CD4-positive, alpha-beta T cell treated with Interleukin-21 for 1 hour (primary cell): Measurements from ENCODE around the gene PRKN.

Source experiments
- DNase-seq: peaks from one replicate; pipeline ENCODE4 v3.0.0-alpha.2; 2020

PRKN gene

DNA sequence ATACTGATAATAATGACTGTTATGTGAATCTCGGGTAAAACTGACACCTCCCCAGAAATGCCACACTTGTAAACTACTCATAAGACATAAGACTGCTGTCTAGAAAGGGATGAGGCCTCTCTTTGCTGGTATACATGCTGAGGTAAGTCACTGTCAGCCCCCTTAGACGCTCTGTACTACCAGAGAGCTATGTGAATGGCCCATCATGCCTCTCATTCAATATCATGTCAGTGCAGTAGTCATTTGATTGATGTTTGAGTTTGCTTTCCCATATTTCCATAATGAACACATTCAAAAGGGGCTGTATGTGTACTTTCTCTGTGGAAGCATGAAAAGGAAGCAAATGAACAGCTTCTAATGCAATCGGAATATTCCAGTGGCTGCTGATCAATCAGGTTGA, 1334.3 kb downstream of the PRKN start:
- no peak for DNase-seq

GRCh38 chr6:161389756-161390155, 1337.8 kb downstream of the PRKN start:
- no peak for DNase-seq

GRCh38 chr6:161383951-161384350, 1343.6 kb downstream of the PRKN start:
- DNase-seq, result no peak

GRCh38 chr6:161379834-161380582, 1347.6 kb downstream of the PRKN start:
- no peak for DNase-seq

GRCh38 chr6:161378115-161378514, 1349.5 kb downstream of the PRKN start:
- no peak for DNase-seq

- no peak for DNase-seq
Observed at GRCh38 chr6:161377116-161377515, 1350.5 kb downstream of the PRKN start.

- DNase-seq, result no peak
Observed at GRCh38 chr6:161376367-161376766, 1351.2 kb downstream of the PRKN start.

DNA sequence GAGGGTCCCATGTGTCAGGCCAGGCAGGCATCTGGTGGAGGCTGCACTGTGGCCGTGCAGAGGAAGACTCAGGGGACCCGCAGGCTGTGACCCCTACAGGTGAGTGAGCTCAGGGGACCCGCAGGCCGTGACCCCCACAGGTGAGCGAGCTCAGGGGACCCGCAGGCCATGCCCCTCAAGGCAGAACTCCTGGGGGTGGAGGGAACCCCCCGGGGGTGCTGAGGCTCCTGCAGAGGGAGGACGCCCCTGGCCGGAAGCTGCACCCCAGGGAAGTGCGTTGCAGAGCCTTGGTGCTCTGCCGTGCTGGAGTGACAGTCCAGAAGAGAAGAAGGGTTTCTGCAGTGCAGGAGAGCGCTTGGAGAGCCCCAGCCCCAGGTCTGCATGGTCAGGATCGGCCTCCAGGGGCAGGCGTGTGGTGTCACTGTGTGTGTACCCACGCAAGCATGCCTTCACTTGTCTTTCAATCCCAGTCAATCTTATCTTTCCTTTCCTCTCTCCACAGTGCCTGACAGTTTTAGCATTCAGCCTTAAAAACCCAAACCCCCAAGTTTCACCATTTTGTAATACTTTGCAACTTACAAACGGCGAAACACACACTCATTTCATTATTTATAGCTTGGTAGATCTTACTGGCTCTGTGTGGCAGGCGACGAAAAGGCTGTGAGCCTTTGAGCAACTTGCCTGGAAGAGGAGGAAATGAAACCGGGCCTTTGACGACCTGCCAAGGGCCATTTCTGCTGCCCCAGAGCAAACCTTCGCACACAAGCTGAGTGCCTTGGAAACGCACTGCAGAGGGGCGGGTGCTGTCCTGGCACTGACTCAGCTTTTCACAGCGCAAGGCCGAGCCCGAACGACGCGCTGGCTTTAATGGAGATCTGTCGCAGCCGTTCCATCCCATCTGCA, 1352.3 kb downstream of the PRKN start:
- no peak for DNase-seq

DNA sequence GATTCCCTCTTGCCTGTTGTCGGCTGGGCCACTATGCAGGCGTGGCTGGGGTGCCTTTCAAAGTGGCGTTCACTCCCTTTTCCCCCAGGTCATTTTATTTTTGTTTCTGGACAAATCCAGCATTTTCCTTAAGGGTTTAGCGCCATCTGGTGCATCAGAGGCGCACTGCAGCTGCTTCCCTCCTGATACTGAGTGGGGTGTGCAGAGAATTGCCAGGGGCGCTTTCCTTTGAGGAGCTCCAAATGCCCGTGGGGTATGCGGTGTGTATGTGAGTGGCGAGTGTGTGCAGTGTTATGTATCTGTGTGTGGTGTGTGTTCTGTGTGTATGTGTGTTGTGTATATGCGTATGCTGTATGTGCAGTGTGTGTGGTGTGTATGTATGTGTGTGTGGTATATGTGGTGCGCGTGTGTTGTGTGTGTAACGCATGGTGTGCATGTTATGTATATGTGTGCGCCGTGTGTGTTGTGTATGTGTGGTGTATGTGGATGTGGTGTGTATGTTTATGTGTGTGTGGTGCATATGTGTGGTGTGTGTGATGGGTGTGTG, 1353.6 kb downstream of the PRKN start:
- DNase-seq, result peak; percentile 50

DNA sequence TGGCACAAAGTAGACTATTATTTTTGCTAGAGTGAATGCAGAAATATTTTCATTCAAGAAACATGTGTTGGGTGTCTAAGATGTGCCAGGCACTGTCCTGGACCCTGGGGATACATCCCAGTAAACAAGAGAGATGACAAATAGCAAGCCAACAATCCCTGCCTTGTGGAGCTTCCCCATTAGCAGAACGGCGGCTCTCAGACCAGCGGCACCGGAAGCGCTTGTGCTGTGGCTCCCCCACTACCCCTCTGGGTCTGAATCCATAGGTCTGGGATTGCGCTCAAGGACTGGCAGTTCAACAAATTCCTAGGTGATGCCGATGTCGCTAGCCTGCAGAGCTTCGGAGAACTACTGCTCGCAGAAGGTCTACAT, 1355.2 kb downstream of the PRKN start:
- no peak for DNase-seq

GRCh38 chr6:161370880-161371279, 1356.7 kb downstream of the PRKN start:
- peak; percentile 75 for DNase-seq

DNA sequence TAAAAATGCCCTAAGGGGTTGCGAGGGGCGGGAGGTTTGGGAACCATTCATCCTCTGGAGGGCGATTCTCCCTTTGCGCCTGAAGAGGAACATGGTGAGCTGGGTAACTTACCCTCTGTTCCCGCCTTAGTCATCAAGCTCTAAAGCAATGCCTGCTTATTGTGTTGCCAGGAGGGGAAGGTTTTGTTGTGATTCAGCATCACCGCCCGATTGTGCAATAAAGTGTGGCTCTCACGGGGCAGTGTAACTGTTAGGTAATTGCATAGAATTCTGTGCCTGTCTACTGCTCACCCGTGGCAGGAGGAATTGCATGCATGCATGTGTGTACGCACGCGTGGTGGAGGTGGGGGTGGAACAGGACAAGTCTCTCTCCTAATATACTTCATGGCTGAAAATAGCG, 1358.2 kb downstream of the PRKN start:
- DNase-seq, result no peak

- no peak for DNase-seq
Observed at GRCh38 chr6:161368514-161368913, 1359.1 kb downstream of the PRKN start.

DNA sequence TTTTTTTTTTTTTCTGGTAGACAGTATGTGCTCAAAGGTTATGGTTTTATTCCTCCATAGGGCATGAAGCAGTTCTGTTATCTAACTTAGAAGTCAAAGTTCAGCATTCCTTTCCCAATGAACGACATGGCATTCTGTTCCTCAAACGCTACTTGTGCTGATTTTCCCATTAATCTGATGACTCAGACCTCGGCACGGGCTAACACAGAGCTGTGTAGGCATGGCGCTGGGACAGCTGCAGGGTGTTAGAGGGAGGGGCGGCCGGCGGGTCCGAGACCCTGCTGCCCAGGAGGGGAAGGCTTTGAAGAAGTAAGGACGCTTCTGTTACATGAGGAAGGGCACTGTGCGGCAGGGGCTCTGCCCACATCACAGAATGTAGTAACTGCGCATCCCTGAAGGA, 1360.1 kb downstream of the PRKN start:
- no peak for DNase-seq

DNA sequence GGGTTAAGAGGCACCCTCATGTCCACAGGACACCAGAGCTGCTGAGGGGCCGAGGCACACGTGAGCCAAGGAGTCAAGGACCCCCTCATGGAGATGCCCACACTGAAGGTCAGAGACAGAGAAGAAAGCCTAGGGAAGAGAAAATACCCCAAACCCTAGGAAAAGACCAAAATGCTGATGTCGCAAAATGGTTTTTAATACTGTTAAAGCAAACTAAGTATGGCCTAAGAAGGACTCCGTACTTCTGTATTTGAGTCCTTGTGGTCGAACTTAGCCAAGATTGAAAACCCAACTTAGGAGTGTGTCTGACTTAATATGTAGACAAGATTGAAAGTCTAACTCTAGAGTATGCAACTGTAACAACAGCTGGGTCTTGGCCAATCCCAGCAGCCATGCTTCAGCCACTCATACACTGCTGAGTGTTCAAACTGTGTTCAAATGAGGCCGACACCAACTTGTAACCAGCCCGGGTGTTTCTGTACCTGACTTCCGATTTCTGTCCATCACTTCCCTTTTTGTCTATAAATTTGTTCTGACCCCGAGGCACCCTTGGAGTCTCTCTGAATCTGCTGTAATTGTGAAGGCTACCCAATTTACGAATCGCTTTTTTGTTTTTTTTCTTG, 1361.2 kb downstream of the PRKN start:
- no peak for DNase-seq

- no peak for DNase-seq
Observed at GRCh38 chr6:161365633-161366032, 1361.9 kb downstream of the PRKN start.

- DNase-seq, result no peak
Observed at GRCh38 chr6:161363286-161363685, 1364.3 kb downstream of the PRKN start.

DNA sequence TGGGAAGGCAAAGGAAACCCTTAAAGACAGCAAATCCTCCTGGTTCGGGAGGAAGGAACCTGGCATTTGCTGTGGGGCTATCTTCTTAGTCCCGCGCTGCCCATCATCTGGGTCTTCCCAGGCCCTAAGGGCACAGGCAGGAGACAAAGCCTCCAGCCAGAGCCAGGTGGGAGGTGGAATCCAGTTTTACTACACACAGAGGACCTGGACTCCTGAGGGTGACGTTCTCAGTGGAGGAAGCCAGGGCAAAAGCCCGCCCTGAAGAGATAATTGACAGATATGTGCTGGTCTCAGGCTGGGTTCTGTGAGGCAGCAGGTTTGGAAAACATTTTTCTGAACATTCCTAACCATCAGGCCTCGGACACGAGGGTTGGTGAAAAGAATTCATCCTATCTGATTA, 1365.3 kb downstream of the PRKN start:
- no peak for DNase-seq

- DNase-seq, result no peak
Observed at GRCh38 chr6:161361529-161361928, 1366.0 kb downstream of the PRKN start.

GRCh38 chr6:161360520-161360919, 1367.0 kb downstream of the PRKN start:
- no peak for DNase-seq

GRCh38 chr6:161359618-161359945, 1368.0 kb downstream of the PRKN start:
- no peak for DNase-seq

GRCh38 chr6:161356167-161356854, 1371.3 kb downstream of the PRKN start:
- no peak for DNase-seq

DNA sequence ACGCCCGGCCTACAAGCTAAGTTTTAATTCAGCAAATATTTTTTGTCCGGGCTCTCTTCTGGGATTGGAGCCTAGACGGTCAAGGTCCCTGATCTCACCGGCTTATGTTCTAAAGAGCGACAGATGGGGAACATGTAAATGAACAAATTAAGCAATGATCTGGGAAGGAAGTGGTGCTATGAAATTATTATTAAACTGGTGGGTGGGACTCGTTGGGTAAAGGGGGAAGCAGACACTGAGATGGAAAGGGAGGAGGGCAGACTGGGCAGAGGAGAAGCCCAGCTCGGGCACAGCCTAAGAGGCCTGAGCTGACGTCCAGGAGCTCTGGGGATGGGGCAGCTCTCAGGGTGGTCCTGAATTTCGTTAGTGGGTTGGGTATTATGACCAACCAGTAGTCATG, 1371.9 kb downstream of the PRKN start:
- no peak for DNase-seq
